HL-60 (cell line): ENCODE data around the gene DOHH.

Experiments used
- CTCF ChIP-seq: IDR thresholded peaks from one replicate; pipeline ENCODE4 v1.5.1; 2011; ENCODE audit warnings: low read length, control low read depth, inconsistent platforms; ENCODE audit not compliant: insufficient read depth
- GABPA ChIP-seq: IDR thresholded peaks from 2 replicates; pipeline ENCODE4 v1.6.1; 2012; ENCODE audit warnings: low read depth
- POLR2AphosphoS5 ChIP-seq: IDR thresholded peaks from 2 replicates; pipeline ENCODE4 v1.6.1; 2012; ENCODE audit warnings: low read depth

DNA sequence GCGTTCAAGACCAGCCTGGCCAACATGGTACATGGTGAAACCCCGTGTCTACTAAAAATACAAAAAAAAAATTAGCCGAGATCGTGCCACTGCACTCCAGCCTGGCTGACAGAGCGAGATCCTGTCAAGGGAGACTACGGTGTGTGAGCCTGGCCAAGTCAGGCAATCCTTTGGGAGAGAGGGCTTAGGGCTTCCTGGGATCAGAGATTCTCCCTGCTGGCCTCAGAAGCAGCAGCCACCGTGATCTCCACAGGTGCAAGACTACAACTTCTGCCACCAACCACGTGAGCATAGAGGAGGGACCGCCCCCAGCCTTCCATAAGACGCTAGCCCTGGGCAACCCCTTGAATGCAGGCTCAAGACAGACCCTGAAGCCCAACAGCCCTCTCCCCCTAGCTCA lies 49.3 kb upstream of the DOHH start:
- no peak for TF ChIP-seq CTCF
- no peak for TF ChIP-seq POLR2AphosphoS5
- no peak for TF ChIP-seq GABPA
